Measurements from ENCODE around the gene FIGN. TPM values are rescaled to one million over a fixed set of nuclear protein-coding genes. Genes with fewer than 3 reads are reported as not detected.

Gene FIGN
- total RNA-seq, 4 donors from 2014 or later = 12.3 to 17.7 (median 14.2) TPM

DNA sequence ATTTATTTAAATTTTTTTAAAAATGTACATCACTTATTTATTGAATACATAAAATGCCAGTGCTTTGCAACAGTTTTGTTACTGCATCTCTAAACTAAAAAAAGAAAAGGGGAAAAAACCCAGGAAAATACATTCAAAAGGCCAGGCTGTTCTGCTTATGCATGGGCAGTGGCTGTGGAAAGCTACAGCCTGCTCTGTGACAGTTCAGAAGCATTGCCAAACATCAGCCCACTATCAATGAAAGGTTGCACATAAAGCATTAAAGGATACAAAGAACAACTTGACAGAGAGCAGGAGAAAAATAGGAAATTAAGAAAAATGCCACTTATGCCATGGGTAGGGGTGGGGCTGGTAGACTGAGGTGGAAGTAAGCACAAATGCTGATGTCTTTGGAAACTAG lies 128.2 kb downstream of the FIGN start:
- peak overlapping the region in 1 of 4 donors; percentile 20 for H3K27ac ChIP-seq
- peaks cover 0 to 8% (median 0%) of the 10 kb centered on the region in 4 donors for H3K4me1 ChIP-seq
- H3K9me3 ChIP-seq = no peaks in the 10 kb centered on the region
- H3K4me3 ChIP-seq = no peak overlapping the region
- DNase-seq (ENCODE audit: low spot score in 2 of 2) = no peak
- peaks cover 0 to 14% (median 0%) of the 10 kb centered on the region in 3 donors for H3K36me3 ChIP-seq
- no peaks in the 10 kb centered on the region for H3K27me3 ChIP-seq
- TF ChIP-seq EP300 (IDR thresholded peaks at IDR 0.05) (no peak), POLR2A (IDR thresholded peaks at IDR 0.05) (no peak)
- TF ChIP-seq, protein P1, sequence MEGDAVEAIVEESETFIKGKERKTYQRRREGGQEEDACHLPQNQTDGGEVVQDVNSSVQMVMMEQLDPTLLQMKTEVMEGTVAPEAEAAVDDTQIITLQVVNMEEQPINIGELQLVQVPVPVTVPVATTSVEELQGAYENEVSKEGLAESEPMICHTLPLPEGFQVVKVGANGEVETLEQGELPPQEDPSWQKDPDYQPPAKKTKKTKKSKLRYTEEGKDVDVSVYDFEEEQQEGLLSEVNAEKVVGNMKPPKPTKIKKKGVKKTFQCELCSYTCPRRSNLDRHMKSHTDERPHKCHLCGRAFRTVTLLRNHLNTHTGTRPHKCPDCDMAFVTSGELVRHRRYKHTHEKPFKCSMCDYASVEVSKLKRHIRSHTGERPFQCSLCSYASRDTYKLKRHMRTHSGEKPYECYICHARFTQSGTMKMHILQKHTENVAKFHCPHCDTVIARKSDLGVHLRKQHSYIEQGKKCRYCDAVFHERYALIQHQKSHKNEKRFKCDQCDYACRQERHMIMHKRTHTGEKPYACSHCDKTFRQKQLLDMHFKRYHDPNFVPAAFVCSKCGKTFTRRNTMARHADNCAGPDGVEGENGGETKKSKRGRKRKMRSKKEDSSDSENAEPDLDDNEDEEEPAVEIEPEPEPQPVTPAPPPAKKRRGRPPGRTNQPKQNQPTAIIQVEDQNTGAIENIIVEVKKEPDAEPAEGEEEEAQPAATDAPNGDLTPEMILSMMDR (IDR thresholded peaks at IDR 0.05) = no peak

GRCh38 chr2:163606878-163607277 lies 128.9 kb downstream of the FIGN start:
- H3K27ac ChIP-seq = peak overlapping the region in 1 of 4 donors; percentile 20
- H3K36me3 ChIP-seq = peaks cover 0 to 14% (median 0%) of the 10 kb centered on the region in 3 donors
- H3K4me3 ChIP-seq = no peak overlapping the region
- 65 to 67% methylated on average over 3 of the region's 3 CpGs for WGBS, 2 donors
- TF ChIP-seq, protein P1 (IDR thresholded peaks at IDR 0.05) = no peak
- TF ChIP-seq EP300 (IDR thresholded peaks at IDR 0.05) = no peak
- peaks cover 0 to 8% (median 0%) of the 10 kb centered on the region in 4 donors for H3K4me1 ChIP-seq
- H3K9me3 ChIP-seq = no peaks in the 10 kb centered on the region
- H3K27me3 ChIP-seq = no peaks in the 10 kb centered on the region
- DNase-seq (ENCODE audit: low spot score in 2 of 2) = no peak

GRCh38 chr2:163605779-163606178 lies 130.0 kb downstream of the FIGN start:
- H3K27ac ChIP-seq = peak overlapping the region in 1 of 4 donors; percentile 4
- no peaks in the 10 kb centered on the region for H3K27me3 ChIP-seq
- WGBS, 2 donors = 34 to 44% methylated on average over 2 of the region's 2 CpGs
- no peak overlapping the region for H3K4me3 ChIP-seq
- TF ChIP-seq, protein P1 (IDR thresholded peaks at IDR 0.05) = no peak
- H3K9me3 ChIP-seq = no peaks in the 10 kb centered on the region
- no peak for DNase-seq (ENCODE audit: low spot score in 2 of 2)
- H3K36me3 ChIP-seq = peaks cover 0 to 9% (median 0%) of the 10 kb centered on the region in 3 donors
- peaks cover 0 to 8% (median 0%) of the 10 kb centered on the region in 4 donors for H3K4me1 ChIP-seq

GRCh38 chr2:163604941-163605555 lies 130.8 kb downstream of the FIGN start:
- Histone ChIP-seq H3K4me1 (peaks cover 0 to 8% (median 0%) of the 10 kb centered on the region in 4 donors), H3K36me3 (peaks cover 0 to 2% (median 0%) of the 10 kb centered on the region in 3 donors), H3K4me3 (no peak overlapping the region), H3K27me3 (no peaks in the 10 kb centered on the region), H3K27ac (peak overlapping the region in 1 of 4 donors; percentile 4), H3K9me3 (no peaks in the 10 kb centered on the region)
- 62 to 65% methylated on average over 4 of the region's 4 CpGs for WGBS, 2 donors
- DNase-seq (ENCODE audit: low spot score in 2 of 2) = no peak
- TF ChIP-seq POLR2A (IDR thresholded peaks at IDR 0.05) (no peak), EP300 (IDR thresholded peaks at IDR 0.05) (no peak)
- TF ChIP-seq, protein P1 (IDR thresholded peaks at IDR 0.05) = no peak

- H3K27ac ChIP-seq = no peak overlapping the region
- no peak for DNase-seq (ENCODE audit: low spot score in 2 of 2)
- no peak overlapping the region for H3K4me3 ChIP-seq
- 46 to 51% methylated on average over 3 of the region's 3 CpGs for WGBS, 2 donors
- TF ChIP-seq, protein P1 (IDR thresholded peaks at IDR 0.05) = no peak
- TF ChIP-seq POLR2A (IDR thresholded peaks at IDR 0.05) (no peak), EP300 (IDR thresholded peaks at IDR 0.05) (no peak)
- H3K27me3 ChIP-seq = no peaks in the 10 kb centered on the region
- H3K4me1 ChIP-seq = peaks cover 0 to 4% (median 0%) of the 10 kb centered on the region in 4 donors
- no peaks in the 10 kb centered on the region for H3K36me3 ChIP-seq
- H3K9me3 ChIP-seq = no peaks in the 10 kb centered on the region
Observed at GRCh38 chr2:163602196-163602595, 133.6 kb downstream of the FIGN start.
